SK-N-MC (cell line): ENCODE measurements around the gene TMEM63A.

Experiments
- EZH2 ChIP-seq: fragments of 200-600 bp; sonication (generic); IDR thresholded peaks from one replicate; pipeline ENCODE4 v1.6.1; 2017; ENCODE audit warnings: antibody characterized with exemption
- FOXP2 ChIP-seq: optimal IDR thresholded peaks from 2 replicates; pipeline ENCODE3; 2011; ENCODE audit warnings: mild to moderate bottlenecking, moderate library complexity; ENCODE audit not compliant: insufficient read depth; ENCODE audit errors: extremely low read length, control extremely low read depth
- POLR2AphosphoS5 ChIP-seq: IDR thresholded peaks from 2 replicates; pipeline ENCODE4 v1.6.1; 2012; ENCODE audit warnings: mild to moderate bottlenecking, low read depth, low read length, borderline replicate concordance

GRCh38 chr1:225849925-225850324, 32.3 kb downstream of the TMEM63A start:
- TF ChIP-seq POLR2AphosphoS5 (no peak), EZH2 (no peak), FOXP2 (no peak)
